K562 (cell line): ENCODE measurements around the gene SPDYE16.
"Not testable (repeated sequence)": the region's sequence is repeated elsewhere in the genome, so short reads cannot be mapped to it uniquely, and the experiment has no call there.

Experiments
- CREB1 ChIP-seq, 2 experiments: sonication (generic) in 1 of 2; formaldehyde crosslinking in 1 of 2; IDR thresholded peaks; 2 replicates each; pipeline versions ENCODE4 v1.6.1 to v1.8.0; 2012 to 2022; ENCODE audit warnings: inconsistent platforms in 1 of 2, mild to moderate bottlenecking in 1 of 2, missing genetic modification reagents in 1 of 2, moderate library complexity in 1 of 2
- DPF2 ChIP-seq: fragments of 450-650 bp; IDR thresholded peaks from 2 replicates; pipeline ENCODE4 v1.6.1; 2016
- FOXP4 ChIP-seq: sonication (generic); formaldehyde crosslinking; IDR thresholded peaks from 2 replicates; pipeline ENCODE4 v1.8.0; 2022; ENCODE audit warnings: mild to moderate bottlenecking, missing genetic modification reagents, borderline replicate concordance
- POLR2AphosphoS5 ChIP-seq: IDR thresholded peaks from 2 replicates; pipeline ENCODE4 v1.6.1; 2011; ENCODE audit warnings: mild to moderate bottlenecking, low read depth, low read length, moderate library complexity; ENCODE audit not compliant: control insufficient read depth, insufficient read depth
- PRDM10 ChIP-seq: fragments of 450-650 bp; IDR thresholded peaks from 2 replicates; pipeline ENCODE4 v1.6.1; 2018; ENCODE audit not compliant: partially characterized antibody
- PREB ChIP-seq: sonication (generic); formaldehyde crosslinking; IDR thresholded peaks from 2 replicates; pipeline ENCODE4 v1.8.1; 2023; ENCODE audit warnings: mild to moderate bottlenecking, missing genetic modification reagents
- SMC3 ChIP-seq: conservative IDR thresholded peaks from 2 replicates; pipeline ENCODE4 v1.6.1; 2011; ENCODE audit warnings: low read depth, low read length, improper control_type of control experiment; ENCODE audit not compliant: insufficient read depth
- TF ChIP-seq, protein P1 (sequence below): fragments of 250-450 bp; sonication (Bioruptor Pico); IDR thresholded peaks from 2 replicates; pipeline ENCODE4 v1.8.0; 2021; ENCODE audit warnings: mild to moderate bottlenecking, moderate library complexity
- TF ChIP-seq, protein P2 (sequence below), 3 experiments: IDR thresholded peaks in 2 of 3; conservative IDR thresholded peaks in 1 of 3; 2 replicates each; pipeline ENCODE4 v1.5.1; 2011 to 2012; ENCODE audit warnings: low read length in 3 of 3, mild to moderate bottlenecking in 3 of 3, control low read depth in 2 of 3, improper control_type of control experiment in 1 of 3, inconsistent platforms in 1 of 3, low read depth in 1 of 3, mixed read lengths in 1 of 3, moderate library complexity in 1 of 3; ENCODE audit not compliant: insufficient read depth in 2 of 3
- TF ChIP-seq, protein P3 (sequence below): fragments of 150-350 bp; IDR thresholded peaks from 2 replicates; pipeline ENCODE4 v1.6.1; 2014; ENCODE audit warnings: low read depth, mild to moderate bottlenecking, low read length, borderline replicate concordance

- TF ChIP-seq FOXP4; SMC3; CREB1 (IDR thresholded peaks at IDR 0.05); CREB1 (CRISPR knock-in tag; IDR thresholded peaks at IDR 0.05); DPF2; POLR2AphosphoS5; PREB; PRDM10: not testable (repeated sequence)
- TF ChIP-seq, protein P1, sequence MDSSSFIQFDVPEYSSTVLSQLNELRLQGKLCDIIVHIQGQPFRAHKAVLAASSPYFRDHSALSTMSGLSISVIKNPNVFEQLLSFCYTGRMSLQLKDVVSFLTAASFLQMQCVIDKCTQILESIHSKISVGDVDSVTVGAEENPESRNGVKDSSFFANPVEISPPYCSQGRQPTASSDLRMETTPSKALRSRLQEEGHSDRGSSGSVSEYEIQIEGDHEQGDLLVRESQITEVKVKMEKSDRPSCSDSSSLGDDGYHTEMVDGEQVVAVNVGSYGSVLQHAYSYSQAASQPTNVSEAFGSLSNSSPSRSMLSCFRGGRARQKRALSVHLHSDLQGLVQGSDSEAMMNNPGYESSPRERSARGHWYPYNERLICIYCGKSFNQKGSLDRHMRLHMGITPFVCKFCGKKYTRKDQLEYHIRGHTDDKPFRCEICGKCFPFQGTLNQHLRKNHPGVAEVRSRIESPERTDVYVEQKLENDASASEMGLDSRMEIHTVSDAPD, result not testable (repeated sequence)
- TF ChIP-seq, protein P2, sequence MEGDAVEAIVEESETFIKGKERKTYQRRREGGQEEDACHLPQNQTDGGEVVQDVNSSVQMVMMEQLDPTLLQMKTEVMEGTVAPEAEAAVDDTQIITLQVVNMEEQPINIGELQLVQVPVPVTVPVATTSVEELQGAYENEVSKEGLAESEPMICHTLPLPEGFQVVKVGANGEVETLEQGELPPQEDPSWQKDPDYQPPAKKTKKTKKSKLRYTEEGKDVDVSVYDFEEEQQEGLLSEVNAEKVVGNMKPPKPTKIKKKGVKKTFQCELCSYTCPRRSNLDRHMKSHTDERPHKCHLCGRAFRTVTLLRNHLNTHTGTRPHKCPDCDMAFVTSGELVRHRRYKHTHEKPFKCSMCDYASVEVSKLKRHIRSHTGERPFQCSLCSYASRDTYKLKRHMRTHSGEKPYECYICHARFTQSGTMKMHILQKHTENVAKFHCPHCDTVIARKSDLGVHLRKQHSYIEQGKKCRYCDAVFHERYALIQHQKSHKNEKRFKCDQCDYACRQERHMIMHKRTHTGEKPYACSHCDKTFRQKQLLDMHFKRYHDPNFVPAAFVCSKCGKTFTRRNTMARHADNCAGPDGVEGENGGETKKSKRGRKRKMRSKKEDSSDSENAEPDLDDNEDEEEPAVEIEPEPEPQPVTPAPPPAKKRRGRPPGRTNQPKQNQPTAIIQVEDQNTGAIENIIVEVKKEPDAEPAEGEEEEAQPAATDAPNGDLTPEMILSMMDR (IDR thresholded peaks at IDR 0.05 in 2 of 3, conservative IDR thresholded peaks at IDR 0.05 in 1 of 3; ENCODE audit: insufficient read depth in 2 of 3, low read depth in 1 of 3, low read length in 3 of 3), result not testable (repeated sequence)
- TF ChIP-seq, protein P3, sequence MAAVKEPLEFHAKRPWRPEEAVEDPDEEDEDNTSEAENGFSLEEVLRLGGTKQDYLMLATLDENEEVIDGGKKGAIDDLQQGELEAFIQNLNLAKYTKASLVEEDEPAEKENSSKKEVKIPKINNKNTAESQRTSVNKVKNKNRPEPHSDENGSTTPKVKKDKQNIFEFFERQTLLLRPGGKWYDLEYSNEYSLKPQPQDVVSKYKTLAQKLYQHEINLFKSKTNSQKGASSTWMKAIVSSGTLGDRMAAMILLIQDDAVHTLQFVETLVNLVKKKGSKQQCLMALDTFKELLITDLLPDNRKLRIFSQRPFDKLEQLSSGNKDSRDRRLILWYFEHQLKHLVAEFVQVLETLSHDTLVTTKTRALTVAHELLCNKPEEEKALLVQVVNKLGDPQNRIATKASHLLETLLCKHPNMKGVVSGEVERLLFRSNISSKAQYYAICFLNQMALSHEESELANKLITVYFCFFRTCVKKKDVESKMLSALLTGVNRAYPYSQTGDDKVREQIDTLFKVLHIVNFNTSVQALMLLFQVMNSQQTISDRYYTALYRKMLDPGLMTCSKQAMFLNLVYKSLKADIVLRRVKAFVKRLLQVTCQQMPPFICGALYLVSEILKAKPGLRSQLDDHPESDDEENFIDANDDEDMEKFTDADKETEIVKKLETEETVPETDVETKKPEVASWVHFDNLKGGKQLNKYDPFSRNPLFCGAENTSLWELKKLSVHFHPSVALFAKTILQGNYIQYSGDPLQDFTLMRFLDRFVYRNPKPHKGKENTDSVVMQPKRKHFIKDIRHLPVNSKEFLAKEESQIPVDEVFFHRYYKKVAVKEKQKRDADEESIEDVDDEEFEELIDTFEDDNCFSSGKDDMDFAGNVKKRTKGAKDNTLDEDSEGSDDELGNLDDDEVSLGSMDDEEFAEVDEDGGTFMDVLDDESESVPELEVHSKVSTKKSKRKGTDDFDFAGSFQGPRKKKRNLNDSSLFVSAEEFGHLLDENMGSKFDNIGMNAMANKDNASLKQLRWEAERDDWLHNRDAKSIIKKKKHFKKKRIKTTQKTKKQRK, result not testable (repeated sequence)
Measured at GRCh38 chr7:76516932-76517331, 26.2 kb downstream of the SPDYE16 start.
